SHP77 (cell line): ENCODE measurements around the gene F10.
A peak's percentile ranks its signal among the peaks of the same experiment; 100 is the strongest.
"Not testable (repeated sequence)": the region's sequence is repeated elsewhere in the genome, so short reads cannot be mapped to it uniquely, and the experiment has no call there.

Experiments used
- DNase-seq, 2 experiments: peaks; one replicate each; lab custom pipeline; 2025; lab: John Stamatoyannopoulos, UW

The F10 gene

GRCh38 chr13:113153810-113154748 lies 31.5 kb downstream of the F10 start:
- DNase-seq: peak; percentile 52 to 77

- DNase-seq: peak in 1 of 2 experiments; percentile 40
Measured at GRCh38 chr13:113155201-113155600, 32.6 kb downstream of the F10 start.

- DNase-seq: no peak
Measured at GRCh38 chr13:113155982-113156655, 33.5 kb downstream of the F10 start.

- no peak for DNase-seq
Measured at GRCh38 chr13:113157206-113157928, 34.8 kb downstream of the F10 start.

GRCh38 chr13:113157929-113158747 lies 35.5 kb downstream of the F10 start, which contains the start of gene PROZ:
PROZ (plus strand) TSS chr13:113158648; CDS start chr13:113158661, 13 bp downstream.
- DNase-seq: no peak

- DNase-seq: no peak
Measured at GRCh38 chr13:113158946-113159345, 36.3 kb downstream of the F10 start.

GRCh38 chr13:113159701-113160100 lies 37.1 kb downstream of the F10 start:
- no peak for DNase-seq

GRCh38 chr13:113160983-113161382 lies 38.4 kb downstream of the F10 start:
- no peak for DNase-seq

GRCh38 chr13:113161433-113161832 lies 38.8 kb downstream of the F10 start:
- DNase-seq: no peak

GRCh38 chr13:113161975-113162374 lies 39.4 kb downstream of the F10 start:
- DNase-seq: not testable (repeated sequence)

- DNase-seq: peak in 1 of 2 experiments; percentile 56
Measured at GRCh38 chr13:113162783-113163685, 40.4 kb downstream of the F10 start.

- DNase-seq: no peak
Measured at GRCh38 chr13:113164492-113164891, 41.9 kb downstream of the F10 start.

GRCh38 chr13:113166266-113166665 lies 43.7 kb downstream of the F10 start:
- no peak for DNase-seq

GRCh38 chr13:113166681-113167080 lies 44.1 kb downstream of the F10 start:
- no peak for DNase-seq

- DNase-seq: no peak
Measured at GRCh38 chr13:113167155-113167554, 44.6 kb downstream of the F10 start.

- DNase-seq: no peak
Measured at GRCh38 chr13:113167575-113167974, 45.0 kb downstream of the F10 start.

GRCh38 chr13:113168211-113168610 lies 45.6 kb downstream of the F10 start:
- no peak for DNase-seq

GRCh38 chr13:113169277-113170272 lies 47.0 kb downstream of the F10 start:
- peak; percentile 71 to 73 for DNase-seq

GRCh38 chr13:113170511-113170910 lies 47.9 kb downstream of the F10 start:
- no peak for DNase-seq
